ENCODE results near the gene AGAP1.

GRCh38 chr2:236063994-236064393 is 570.2 kb downstream of the AGAP1 start:
- no peak for TF ChIP-seq TAF1 (IDR thresholded peaks at IDR 0.05; ENCODE audit: borderline replicate concordance, low read depth, low read length)
- TF ChIP-seq POLR2A (IDR thresholded peaks at IDR 0.05; ENCODE audit: low read depth, low read length) = no peak
- TF ChIP-seq POLR2AphosphoS5 (IDR thresholded peaks at IDR 0.05; ENCODE audit: low read depth, low read length) = no peak

Measured in GM12892 (cell line).